Ovary (tissue), 3 donors: ENCODE measurements around the gene ISG15.

Experiments used
- POLR2A ChIP-seq: fragments of 450-650 bp; IDR thresholded peaks from one replicate; pipeline ENCODE4 v1.6.1; 2017; ENCODE audit warnings: antibody characterized with exemption, mild to moderate bottlenecking, moderate library complexity
- TF ChIP-seq, protein P1 (sequence below), 3 donors: fragments of 450-650 bp in 2 of 3; fragments of 200-600 bp in 1 of 3; IDR thresholded peaks; one replicate each; pipeline versions ENCODE4 v1.5.1 to v1.8.0; 2016 to 2022; ENCODE audit warnings: antibody characterized with exemption in 3 of 3, mild to moderate bottlenecking in 1 of 3
- donor health status: DM: no; HTN: no; CAD: no.

DNA sequence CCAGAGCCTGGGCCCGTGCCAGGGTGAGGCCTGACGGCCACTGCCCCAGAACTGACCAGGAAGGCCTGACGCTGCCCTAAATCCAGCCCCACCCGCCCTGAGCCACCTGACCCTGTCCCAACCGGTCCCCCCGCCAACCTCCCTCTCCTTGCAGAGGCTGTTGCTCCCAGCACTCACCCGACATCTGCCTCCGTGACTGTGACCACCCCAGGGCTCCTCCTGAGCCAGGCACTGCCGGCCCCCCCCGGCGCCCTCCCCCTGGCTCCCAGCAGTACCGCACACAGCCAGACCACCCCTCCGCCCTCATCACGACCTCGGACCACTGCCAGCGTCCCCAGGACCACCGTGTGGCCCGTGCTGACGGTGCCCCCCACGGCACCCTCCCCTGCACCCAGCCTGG lies 32.9 kb downstream of the ISG15 start:
- TF ChIP-seq, protein P1, sequence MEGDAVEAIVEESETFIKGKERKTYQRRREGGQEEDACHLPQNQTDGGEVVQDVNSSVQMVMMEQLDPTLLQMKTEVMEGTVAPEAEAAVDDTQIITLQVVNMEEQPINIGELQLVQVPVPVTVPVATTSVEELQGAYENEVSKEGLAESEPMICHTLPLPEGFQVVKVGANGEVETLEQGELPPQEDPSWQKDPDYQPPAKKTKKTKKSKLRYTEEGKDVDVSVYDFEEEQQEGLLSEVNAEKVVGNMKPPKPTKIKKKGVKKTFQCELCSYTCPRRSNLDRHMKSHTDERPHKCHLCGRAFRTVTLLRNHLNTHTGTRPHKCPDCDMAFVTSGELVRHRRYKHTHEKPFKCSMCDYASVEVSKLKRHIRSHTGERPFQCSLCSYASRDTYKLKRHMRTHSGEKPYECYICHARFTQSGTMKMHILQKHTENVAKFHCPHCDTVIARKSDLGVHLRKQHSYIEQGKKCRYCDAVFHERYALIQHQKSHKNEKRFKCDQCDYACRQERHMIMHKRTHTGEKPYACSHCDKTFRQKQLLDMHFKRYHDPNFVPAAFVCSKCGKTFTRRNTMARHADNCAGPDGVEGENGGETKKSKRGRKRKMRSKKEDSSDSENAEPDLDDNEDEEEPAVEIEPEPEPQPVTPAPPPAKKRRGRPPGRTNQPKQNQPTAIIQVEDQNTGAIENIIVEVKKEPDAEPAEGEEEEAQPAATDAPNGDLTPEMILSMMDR (IDR thresholded peaks at IDR 0.05), result no peak
- TF ChIP-seq POLR2A, result no peak
